Chondrocyte (in vitro differentiated cells): ENCODE results near the gene MAP3K19. TPM values are rescaled to one million over a fixed set of nuclear protein-coding genes. Genes with fewer than 3 reads are reported as not detected.
"Not testable (repeated sequence)": the region's sequence is repeated elsewhere in the genome, so short reads cannot be mapped to it uniquely, and the experiment has no call there.

Experiments used
- DNase-seq: peaks from one replicate; pipeline ENCODE4 v3.0.0; 2021; ENCODE audit warnings: mixed read lengths, low spot score
- H3K27ac Mint-ChIP-seq: one replicate; pipeline ENCODE4 v1.8.0; 2021; ENCODE audit warnings: mild to moderate bottlenecking, moderate library complexity, mixed read lengths; ENCODE audit not compliant: unreplicated experiment
- H3K27me3 Mint-ChIP-seq: 2 replicates; pipeline ENCODE4 v1.8.0; 2021; ENCODE audit warnings: low read depth, mixed read lengths
- H3K36me3 Mint-ChIP-seq: 2 replicates; pipeline ENCODE4 v1.8.0; 2021; ENCODE audit warnings: low read depth, mixed read lengths
- H3K4me1 Mint-ChIP-seq: 2 replicates; pipeline ENCODE4 v1.8.0; 2021; ENCODE audit warnings: low read depth, mild to moderate bottlenecking, mixed read lengths
- H3K4me3 Mint-ChIP-seq: one replicate; pipeline ENCODE4 v1.8.0; 2021; ENCODE audit warnings: mild to moderate bottlenecking, moderate library complexity, mixed read lengths; ENCODE audit not compliant: unreplicated experiment
- H3K9me3 Mint-ChIP-seq: 2 replicates; pipeline ENCODE4 v1.8.0; 2021; ENCODE audit warnings: low read depth, mixed read lengths
- total RNA-seq: library from RNA; stranded (reverse); gene quantifications from 3 replicates; pipeline ENCODE4 v1.2.1, GENCODE V29; 2021
- TF ChIP-seq, protein P1 (sequence below): fragments of 200-600 bp; sonication (generic); IDR thresholded peaks from 2 replicates; pipeline ENCODE4 v1.5.0; 2021; ENCODE audit warnings: antibody characterized with exemption, mild to moderate bottlenecking, moderate library complexity

The MAP3K19 gene
- total RNA-seq, 1 donor from 2014 or later: not detected

GRCh38 chr2:134985061-134985460, 62.2 kb downstream of the MAP3K19 start:
- H3K9me3 Mint-ChIP-seq: no peaks in the 10 kb centered on the region
- no peaks in the 10 kb centered on the region for H3K4me1 Mint-ChIP-seq
- H3K4me3 Mint-ChIP-seq: no peak overlapping the region
- no peak overlapping the region for H3K27ac Mint-ChIP-seq
- H3K36me3 Mint-ChIP-seq: no peaks in the 10 kb centered on the region
- DNase-seq: no peak
- peaks cover 25% of the 10 kb centered on the region for H3K27me3 Mint-ChIP-seq
- TF ChIP-seq, protein P1, sequence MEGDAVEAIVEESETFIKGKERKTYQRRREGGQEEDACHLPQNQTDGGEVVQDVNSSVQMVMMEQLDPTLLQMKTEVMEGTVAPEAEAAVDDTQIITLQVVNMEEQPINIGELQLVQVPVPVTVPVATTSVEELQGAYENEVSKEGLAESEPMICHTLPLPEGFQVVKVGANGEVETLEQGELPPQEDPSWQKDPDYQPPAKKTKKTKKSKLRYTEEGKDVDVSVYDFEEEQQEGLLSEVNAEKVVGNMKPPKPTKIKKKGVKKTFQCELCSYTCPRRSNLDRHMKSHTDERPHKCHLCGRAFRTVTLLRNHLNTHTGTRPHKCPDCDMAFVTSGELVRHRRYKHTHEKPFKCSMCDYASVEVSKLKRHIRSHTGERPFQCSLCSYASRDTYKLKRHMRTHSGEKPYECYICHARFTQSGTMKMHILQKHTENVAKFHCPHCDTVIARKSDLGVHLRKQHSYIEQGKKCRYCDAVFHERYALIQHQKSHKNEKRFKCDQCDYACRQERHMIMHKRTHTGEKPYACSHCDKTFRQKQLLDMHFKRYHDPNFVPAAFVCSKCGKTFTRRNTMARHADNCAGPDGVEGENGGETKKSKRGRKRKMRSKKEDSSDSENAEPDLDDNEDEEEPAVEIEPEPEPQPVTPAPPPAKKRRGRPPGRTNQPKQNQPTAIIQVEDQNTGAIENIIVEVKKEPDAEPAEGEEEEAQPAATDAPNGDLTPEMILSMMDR: no peak

GRCh38 chr2:134982603-134983002, 64.6 kb downstream of the MAP3K19 start:
- no peak overlapping the region for H3K27ac Mint-ChIP-seq
- no peaks in the 10 kb centered on the region for H3K4me1 Mint-ChIP-seq
- no peak for DNase-seq
- no peaks in the 10 kb centered on the region for H3K36me3 Mint-ChIP-seq
- TF ChIP-seq, protein P1: no peak
- H3K4me3 Mint-ChIP-seq: no peak overlapping the region
- peaks cover 23% of the 10 kb centered on the region for H3K27me3 Mint-ChIP-seq
- H3K9me3 Mint-ChIP-seq: no peaks in the 10 kb centered on the region

GRCh38 chr2:134980639-134981038, 66.6 kb downstream of the MAP3K19 start:
- TF ChIP-seq, protein P1: no peak
- Mint-ChIP-seq H3K9me3 (no peaks in the 10 kb centered on the region), H3K27ac (no peak overlapping the region), H3K36me3 (no peaks in the 10 kb centered on the region), H3K4me3 (no peak overlapping the region), H3K4me1 (no peaks in the 10 kb centered on the region), H3K27me3 (peaks cover 8% of the 10 kb centered on the region)
- no peak for DNase-seq

DNA sequence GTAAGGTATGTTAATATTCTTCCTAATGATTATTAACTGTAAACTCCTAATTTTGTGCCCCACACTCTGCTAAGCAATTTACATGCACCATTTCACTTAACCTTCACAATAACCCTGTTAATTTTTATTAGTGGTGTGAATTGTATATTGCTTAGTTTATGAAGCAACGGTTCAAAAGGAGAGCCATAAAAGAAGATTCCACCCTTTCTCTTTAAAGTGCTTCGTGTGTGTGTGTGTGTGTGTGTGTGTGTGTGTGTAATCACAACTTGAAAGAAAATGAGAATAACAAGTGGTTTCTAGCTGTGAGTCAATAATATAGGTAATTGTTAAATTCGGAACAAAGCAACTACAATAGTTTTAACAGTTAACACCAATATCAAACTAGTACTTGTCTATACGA, 68.0 kb downstream of the MAP3K19 start:
- H3K36me3 Mint-ChIP-seq: peaks cover 6% of the 10 kb centered on the region
- peaks cover 6% of the 10 kb centered on the region for H3K9me3 Mint-ChIP-seq
- DNase-seq: no peak
- peaks cover 6% of the 10 kb centered on the region for H3K27me3 Mint-ChIP-seq
- no peak overlapping the region for H3K4me3 Mint-ChIP-seq
- H3K4me1 Mint-ChIP-seq: no peaks in the 10 kb centered on the region
- H3K27ac Mint-ChIP-seq: no peak overlapping the region
- TF ChIP-seq, protein P1: no peak

DNA sequence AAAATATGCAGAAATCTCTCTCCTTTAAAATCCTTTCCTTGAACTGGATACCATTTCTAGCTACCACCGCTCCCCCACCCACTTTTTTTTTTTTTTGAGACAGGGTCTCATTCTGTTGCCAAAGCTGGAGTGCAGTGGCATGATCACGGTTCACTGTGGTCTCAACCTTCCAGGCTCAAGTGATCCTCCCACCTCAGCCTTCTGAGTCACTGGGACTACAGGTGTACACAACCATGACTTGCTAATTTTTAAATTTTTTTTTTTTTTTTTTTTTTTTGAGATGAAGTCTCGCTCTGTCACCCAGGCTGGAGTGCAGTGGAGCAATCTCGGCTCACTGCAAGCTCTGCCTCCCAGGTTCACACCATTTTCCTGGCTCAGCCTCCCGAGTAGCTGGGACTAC, 70.1 kb downstream of the MAP3K19 start:
- H3K27me3 Mint-ChIP-seq, DNase-seq, H3K27ac Mint-ChIP-seq, H3K4me1 Mint-ChIP-seq, H3K4me3 Mint-ChIP-seq, H3K36me3 Mint-ChIP-seq: not testable (repeated sequence)
- peaks cover 20% of the 10 kb centered on the region for H3K9me3 Mint-ChIP-seq

DNA sequence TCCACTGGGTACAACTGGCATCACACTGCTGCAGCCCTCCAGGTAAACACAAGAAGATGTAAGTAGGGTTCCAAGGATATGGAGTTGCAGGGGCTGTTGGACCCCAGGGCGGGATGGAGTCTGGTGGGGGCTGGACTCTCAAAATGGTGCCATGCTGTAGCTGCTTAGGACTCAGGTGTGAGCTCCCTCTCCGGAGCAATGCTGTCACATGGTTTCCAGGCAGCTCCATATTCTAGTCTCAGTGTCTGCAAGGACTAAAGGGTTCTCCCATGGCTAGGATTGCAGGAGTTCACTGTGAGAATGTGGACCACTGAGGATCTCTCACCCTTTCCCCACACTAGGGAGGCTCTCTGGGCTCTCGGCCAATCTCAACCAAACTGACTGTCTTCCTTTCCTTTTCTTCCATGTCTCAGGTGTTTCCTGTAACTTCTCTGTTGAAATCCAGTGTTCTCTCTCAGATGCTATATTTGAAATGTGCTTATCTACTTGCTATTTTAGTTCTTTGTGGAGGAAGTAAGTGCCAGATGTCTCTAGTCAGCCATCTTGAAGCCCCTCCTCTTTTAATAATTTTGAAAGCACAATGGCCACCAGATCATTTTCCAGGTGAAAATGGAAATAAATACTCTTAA, 71.1 kb downstream of the MAP3K19 start:
- H3K27me3 Mint-ChIP-seq: peaks cover 7% of the 10 kb centered on the region
- peaks cover 9% of the 10 kb centered on the region for H3K36me3 Mint-ChIP-seq
- H3K4me1 Mint-ChIP-seq: no peaks in the 10 kb centered on the region
- no peak overlapping the region for H3K4me3 Mint-ChIP-seq
- H3K9me3 Mint-ChIP-seq: peaks cover 24% of the 10 kb centered on the region
- DNase-seq: no peak
- TF ChIP-seq, protein P1: no peak
- no peak overlapping the region for H3K27ac Mint-ChIP-seq
